ENCODE data around the gene CKAP5. TPM values are rescaled to one million over a fixed set of nuclear protein-coding genes. Genes with fewer than 3 reads are reported as not detected.

The CKAP5 gene
- polyA plus RNA-seq, 1 of the 3 experiments (the other 2 are of a cell fraction) = 51.7 TPM

DNA sequence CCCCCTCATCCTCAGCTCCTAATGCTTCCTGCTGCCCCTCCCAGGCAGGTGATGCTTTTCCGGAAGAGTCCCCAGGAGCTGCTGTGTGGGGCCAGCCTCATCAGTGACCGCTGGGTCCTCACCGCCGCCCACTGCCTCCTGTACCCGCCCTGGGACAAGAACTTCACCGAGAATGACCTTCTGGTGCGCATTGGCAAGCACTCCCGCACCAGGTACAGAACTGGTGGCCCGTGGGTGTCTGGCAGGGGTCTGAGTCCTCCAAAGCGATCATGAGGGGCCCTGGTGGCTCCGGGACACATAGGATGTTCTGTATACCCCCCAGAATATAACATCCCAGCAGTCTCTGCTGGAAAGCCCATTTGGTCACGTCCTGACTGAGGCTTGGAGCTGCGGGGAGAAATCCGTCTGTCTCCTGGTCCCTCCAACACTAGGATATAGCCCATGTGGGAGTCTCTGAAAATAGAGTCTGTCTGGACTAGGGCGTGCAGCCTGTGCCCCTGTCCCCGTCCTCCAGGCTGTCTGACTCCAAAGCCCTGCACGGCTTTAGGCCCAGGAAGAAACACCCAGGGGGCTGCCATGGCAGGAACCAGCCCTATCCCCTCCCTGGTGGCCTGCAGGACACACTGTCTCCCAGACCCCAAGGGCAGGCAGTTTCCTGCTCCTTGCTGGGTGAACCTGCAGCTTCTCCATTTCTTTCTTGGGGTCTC is 118.0 kb downstream of the CKAP5 start:
- CTCF ChIA-PET = no interaction called here
- WGBS (ENCODE audit: low lambda C conversion rate) = 90% methylated on average over 16 of the region's 17 CpGs

More for the DNA sequence above, 118.0 kb downstream of the CKAP5 start:
- H3K27ac ChIP-seq (ENCODE audit: low read depth in 2 of 2, low read length in 1 of 2) = no peak overlapping the region
- no peaks in the 10 kb centered on the region for H3K27me3 ChIP-seq (ENCODE audit: insufficient read depth)
- H3K9me2 ChIP-seq = no peaks in the 10 kb centered on the region
- H3F3A ChIP-seq (replicated peaks; ENCODE audit: insufficient read depth) = peaks cover 2% of the 10 kb centered on the region
- no peak for DNase-seq
- no peaks in the 10 kb centered on the region for H3K4me1 ChIP-seq (ENCODE audit: control insufficient read depth in 1 of 2, insufficient read depth in 2 of 2, low read depth in 1 of 2, low read length in 1 of 2)
- TF ChIP-seq, protein P1, sequence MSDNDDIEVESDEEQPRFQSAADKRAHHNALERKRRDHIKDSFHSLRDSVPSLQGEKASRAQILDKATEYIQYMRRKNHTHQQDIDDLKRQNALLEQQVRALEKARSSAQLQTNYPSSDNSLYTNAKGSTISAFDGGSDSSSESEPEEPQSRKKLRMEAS (IDR thresholded peaks at IDR 0.05; ENCODE audit: low read depth) = no peak
- TF ChIP-seq, protein P2, sequence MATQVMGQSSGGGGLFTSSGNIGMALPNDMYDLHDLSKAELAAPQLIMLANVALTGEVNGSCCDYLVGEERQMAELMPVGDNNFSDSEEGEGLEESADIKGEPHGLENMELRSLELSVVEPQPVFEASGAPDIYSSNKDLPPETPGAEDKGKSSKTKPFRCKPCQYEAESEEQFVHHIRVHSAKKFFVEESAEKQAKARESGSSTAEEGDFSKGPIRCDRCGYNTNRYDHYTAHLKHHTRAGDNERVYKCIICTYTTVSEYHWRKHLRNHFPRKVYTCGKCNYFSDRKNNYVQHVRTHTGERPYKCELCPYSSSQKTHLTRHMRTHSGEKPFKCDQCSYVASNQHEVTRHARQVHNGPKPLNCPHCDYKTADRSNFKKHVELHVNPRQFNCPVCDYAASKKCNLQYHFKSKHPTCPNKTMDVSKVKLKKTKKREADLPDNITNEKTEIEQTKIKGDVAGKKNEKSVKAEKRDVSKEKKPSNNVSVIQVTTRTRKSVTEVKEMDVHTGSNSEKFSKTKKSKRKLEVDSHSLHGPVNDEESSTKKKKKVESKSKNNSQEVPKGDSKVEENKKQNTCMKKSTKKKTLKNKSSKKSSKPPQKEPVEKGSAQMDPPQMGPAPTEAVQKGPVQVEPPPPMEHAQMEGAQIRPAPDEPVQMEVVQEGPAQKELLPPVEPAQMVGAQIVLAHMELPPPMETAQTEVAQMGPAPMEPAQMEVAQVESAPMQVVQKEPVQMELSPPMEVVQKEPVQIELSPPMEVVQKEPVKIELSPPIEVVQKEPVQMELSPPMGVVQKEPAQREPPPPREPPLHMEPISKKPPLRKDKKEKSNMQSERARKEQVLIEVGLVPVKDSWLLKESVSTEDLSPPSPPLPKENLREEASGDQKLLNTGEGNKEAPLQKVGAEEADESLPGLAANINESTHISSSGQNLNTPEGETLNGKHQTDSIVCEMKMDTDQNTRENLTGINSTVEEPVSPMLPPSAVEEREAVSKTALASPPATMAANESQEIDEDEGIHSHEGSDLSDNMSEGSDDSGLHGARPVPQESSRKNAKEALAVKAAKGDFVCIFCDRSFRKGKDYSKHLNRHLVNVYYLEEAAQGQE (IDR thresholded peaks at IDR 0.05; ENCODE audit: low read depth, low read length) = no peak
- TF ChIP-seq RXRA (IDR thresholded peaks at IDR 0.05; ENCODE audit: borderline replicate concordance, low read depth) = no peak
- no peak for TF ChIP-seq NRF1 (IDR thresholded peaks at IDR 0.05; ENCODE audit: low read depth, low read length)
- no peak for TF ChIP-seq CHD2 (IDR thresholded peaks at IDR 0.05; ENCODE audit: low read length, partially characterized antibody)
- no peak for TF ChIP-seq SMC3 (IDR thresholded peaks at IDR 0.05; ENCODE audit: low read depth, low read length)
- TF ChIP-seq RFX5 (IDR thresholded peaks at IDR 0.05; ENCODE audit: low read length) = no peak
- TF ChIP-seq, protein P3, sequence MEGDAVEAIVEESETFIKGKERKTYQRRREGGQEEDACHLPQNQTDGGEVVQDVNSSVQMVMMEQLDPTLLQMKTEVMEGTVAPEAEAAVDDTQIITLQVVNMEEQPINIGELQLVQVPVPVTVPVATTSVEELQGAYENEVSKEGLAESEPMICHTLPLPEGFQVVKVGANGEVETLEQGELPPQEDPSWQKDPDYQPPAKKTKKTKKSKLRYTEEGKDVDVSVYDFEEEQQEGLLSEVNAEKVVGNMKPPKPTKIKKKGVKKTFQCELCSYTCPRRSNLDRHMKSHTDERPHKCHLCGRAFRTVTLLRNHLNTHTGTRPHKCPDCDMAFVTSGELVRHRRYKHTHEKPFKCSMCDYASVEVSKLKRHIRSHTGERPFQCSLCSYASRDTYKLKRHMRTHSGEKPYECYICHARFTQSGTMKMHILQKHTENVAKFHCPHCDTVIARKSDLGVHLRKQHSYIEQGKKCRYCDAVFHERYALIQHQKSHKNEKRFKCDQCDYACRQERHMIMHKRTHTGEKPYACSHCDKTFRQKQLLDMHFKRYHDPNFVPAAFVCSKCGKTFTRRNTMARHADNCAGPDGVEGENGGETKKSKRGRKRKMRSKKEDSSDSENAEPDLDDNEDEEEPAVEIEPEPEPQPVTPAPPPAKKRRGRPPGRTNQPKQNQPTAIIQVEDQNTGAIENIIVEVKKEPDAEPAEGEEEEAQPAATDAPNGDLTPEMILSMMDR (IDR thresholded peaks at IDR 0.05) = no peak
- TF ChIP-seq TAF1 (IDR thresholded peaks at IDR 0.05; ENCODE audit: borderline replicate concordance, low read depth, low read length) = no peak
- TF ChIP-seq, protein P4, sequence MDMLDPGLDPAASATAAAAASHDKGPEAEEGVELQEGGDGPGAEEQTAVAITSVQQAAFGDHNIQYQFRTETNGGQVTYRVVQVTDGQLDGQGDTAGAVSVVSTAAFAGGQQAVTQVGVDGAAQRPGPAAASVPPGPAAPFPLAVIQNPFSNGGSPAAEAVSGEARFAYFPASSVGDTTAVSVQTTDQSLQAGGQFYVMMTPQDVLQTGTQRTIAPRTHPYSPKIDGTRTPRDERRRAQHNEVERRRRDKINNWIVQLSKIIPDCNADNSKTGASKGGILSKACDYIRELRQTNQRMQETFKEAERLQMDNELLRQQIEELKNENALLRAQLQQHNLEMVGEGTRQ (IDR thresholded peaks at IDR 0.05; ENCODE audit: borderline replicate concordance, low read depth, low read length) = no peak
- no peak for TF ChIP-seq TEAD4 (IDR thresholded peaks at IDR 0.05; ENCODE audit: borderline replicate concordance, insufficient read depth)
- no peaks in the 10 kb centered on the region for H3K79me2 ChIP-seq (ENCODE audit: insufficient read depth)
- H2AFZ ChIP-seq (ENCODE audit: low read depth) = no peak overlapping the region
- H3K9me3 ChIP-seq = no peaks in the 10 kb centered on the region
- H3K4me2 ChIP-seq = no peak overlapping the region
- H3K36me3 ChIP-seq (replicated peaks in 1 of 2; ENCODE audit: control insufficient read depth in 1 of 2, insufficient read depth in 2 of 2, low read length in 1 of 2) = no peaks in the 10 kb centered on the region
- no peak overlapping the region for H3K4me3 ChIP-seq (ENCODE audit: low read depth in 2 of 2, low read length in 1 of 2)
- no peaks in the 10 kb centered on the region for H4K20me1 ChIP-seq (ENCODE audit: insufficient read depth)
- POLR2A ChIA-PET = no interaction called here
- no peak overlapping the region for H3K9ac ChIP-seq

All from SK-N-SH (cell line).